ENCODE data around the gene NOS1AP.

The NOS1AP gene

GRCh38 chr1:162304736-162305135 is 235.2 kb downstream of the NOS1AP start:
- DNase-seq: no peak

GRCh38 chr1:162305969-162306368 is 236.5 kb downstream of the NOS1AP start:
- no peak for DNase-seq

DNA sequence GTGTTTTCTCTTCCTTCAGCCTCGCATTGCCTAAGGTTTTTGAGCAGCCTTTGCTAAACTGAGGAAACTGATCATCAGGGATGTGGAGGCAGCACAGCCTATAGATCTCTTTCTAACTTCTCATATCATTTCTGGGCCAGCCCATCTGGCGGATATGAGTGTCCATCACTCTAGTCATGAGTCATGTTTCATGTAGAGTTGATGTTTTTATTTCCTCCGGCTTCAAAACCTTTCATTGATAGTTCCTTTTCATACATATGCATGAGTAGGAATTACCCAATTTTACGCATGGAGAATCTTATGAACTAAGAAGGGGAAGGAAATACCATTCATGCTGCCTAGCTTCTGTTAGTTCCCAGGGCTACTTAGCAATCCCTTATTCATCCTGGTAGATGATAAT is 240.8 kb downstream of the NOS1AP start:
- DNase-seq: no peak

DNA sequence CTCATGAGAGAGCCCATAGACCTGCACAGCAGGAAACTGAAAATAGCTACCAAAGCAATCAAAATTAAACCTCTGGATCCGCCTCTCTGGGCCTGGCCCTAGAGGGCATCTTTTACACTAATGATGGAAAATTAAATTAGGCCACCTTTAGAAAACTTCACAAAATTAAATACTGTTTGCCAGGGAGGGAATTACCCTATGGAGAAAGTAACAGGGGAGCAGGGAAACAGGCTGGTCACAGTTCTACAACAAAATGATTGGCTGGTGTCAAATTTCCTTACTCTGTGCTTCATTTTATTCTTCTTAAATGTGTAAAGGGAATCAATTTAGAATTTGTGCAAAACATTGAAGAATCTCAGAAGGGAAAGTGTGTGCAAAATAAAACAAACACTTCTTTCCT is 244.7 kb downstream of the NOS1AP start:
- DNase-seq: no peak

DNA sequence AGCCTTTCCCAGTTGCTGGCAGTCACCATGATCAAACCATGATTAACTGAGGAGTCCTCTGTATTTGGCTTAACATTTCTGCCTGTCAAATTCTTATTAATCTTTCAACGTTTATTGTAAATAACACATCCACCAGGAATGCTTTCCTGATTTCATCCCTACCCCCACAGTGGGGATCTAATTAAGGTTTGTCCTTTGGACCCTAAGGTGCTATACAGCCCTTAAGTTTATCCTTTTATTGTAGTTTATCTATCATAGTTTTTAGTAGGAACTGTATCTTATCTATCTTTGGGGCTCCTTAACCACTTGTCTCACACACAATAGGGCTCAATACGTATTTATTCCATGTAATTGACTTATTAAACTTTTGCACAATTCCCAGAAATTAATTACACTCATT is 246.2 kb downstream of the NOS1AP start:
- DNase-seq: no peak

GRCh38 chr1:162316187-162316586 is 246.7 kb downstream of the NOS1AP start:
- DNase-seq: no peak

DNA sequence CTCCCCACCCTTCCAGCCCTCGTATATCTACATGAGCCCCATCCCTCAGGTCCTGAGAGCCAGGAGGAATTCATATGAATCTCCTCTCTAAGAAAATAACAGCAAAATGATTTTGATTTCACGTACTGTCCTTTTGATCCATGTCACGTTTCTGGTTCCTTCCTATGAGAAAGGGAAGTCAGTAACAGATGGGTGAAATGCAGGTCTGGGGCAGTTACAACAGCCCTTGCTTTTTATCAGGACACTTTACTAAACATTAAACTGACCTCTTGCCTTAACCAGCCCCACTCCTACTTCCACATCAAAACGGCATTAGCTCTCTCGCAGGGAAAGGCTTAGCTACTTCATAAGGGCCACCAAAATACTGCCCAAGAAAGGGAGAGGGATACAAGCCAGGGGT is 248.1 kb downstream of the NOS1AP start:
- no peak for DNase-seq

DNA sequence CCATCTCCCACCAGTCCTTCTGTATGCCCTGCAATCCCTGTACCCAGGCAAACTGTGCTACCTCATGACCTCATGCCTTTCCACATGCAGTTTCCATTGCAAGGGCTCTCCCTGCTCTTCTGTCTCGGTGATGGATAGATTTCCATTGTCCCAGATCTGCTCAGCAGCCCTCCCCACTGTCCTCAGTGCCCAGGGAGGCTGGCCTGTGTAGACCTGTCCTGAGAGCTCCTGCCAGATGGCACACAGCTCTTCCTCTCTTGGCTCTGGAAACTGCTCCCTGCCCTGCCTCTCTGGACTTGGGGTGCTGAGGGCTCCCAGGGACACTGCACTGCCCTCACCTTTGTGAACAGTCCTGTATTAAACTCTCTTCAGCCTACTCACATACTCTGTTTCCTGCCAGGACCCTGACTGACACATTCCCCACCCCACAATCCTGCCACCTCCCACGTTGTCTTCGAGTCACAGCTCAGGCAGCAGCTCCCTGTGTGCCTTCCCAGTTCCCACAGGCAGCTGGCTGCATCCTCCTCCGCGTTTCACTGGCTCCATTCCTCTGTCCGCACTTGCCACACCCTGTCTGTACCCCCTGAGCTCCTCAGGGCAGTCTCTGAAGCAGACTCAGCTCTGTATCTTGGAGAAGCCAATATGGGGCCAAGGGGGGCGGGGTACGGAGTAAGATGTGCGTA is 250.1 kb downstream of the NOS1AP start:
- no peak for DNase-seq

DNA sequence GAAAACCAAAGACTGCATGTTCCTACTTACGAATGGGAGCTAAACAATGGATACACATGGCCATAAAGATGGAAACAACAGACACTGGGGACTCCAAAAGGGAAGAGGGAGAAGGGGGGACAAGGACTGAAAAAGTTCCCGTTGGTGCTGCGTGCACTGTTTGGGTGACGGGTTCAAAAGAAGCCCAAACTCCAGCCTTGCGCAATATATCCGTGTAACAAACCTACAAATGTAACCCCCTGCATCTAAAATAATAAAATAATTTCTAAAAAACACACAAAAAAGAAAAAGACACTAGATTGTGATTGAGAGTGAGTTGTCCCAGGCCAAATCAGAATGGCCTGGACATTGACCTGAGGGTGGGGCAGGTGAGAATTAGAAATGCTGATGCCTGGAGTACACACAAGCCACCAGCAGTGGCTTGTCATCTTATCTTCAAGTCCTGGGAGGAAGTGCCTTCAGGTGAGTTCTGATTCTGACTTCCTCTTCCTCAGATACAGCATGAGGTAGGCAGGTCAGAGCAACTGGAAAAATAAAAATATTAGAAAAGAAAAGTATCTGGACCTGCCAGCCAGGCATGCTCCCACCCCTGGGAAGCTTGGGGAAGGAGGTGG is 252.4 kb downstream of the NOS1AP start:
- no peak for DNase-seq

DNA sequence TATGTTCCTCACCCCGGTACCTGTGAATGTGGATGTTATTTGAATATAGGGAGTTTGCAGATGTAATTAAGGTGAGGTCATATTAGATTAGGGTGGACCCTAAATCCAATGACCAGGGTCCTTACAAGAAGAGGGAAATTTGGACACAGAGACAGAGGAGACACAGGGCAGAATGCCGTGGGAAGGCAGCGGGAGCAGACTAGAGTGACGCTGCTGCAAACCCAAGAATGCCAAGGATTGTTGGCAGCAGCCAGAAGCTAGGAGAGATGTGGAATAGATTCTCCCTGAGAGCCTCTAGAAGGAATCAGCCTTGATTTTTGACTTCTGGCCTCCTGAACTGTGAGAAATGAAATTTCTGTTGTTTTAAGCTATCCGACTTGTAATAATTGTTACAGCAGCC is 253.5 kb downstream of the NOS1AP start:
- DNase-seq: no peak

- no peak for DNase-seq
Measured at GRCh38 chr1:162324396-162324795, 254.9 kb downstream of the NOS1AP start.

GRCh38 chr1:162326559-162326958 is 257.1 kb downstream of the NOS1AP start:
- DNase-seq: no peak

DNA sequence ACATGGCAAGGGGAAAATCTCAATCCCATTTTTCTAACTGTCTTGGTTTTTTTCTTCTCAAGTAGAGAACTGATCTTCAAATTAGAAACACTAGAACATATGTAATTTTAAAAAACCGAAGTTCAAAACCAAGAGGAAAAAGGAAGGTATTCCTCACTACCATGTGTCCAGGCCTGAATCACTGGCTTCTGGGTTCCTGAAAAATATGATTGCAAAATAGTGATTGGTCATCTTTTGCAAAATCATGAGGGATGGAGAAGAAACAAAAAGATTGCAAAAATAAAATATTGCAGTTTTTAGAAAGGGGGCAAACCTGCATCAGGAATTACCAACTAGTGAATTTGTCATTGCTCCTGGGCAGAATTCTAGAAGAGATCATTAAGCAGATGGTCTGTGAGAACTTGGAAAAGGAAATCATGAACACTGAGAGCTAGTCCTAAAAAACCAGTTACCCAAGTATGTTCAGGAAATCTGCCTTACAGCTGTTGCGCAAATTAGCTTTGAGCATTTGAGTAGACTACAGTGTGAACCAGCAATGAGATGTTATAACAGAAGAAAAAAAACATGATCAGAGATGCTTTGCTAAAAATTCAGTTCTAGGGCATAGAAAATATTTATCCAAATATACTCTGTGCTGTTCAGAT is 257.8 kb downstream of the NOS1AP start:
- no peak for DNase-seq

GRCh38 chr1:162327788-162328165 is 258.3 kb downstream of the NOS1AP start:
- DNase-seq: no peak

DNA sequence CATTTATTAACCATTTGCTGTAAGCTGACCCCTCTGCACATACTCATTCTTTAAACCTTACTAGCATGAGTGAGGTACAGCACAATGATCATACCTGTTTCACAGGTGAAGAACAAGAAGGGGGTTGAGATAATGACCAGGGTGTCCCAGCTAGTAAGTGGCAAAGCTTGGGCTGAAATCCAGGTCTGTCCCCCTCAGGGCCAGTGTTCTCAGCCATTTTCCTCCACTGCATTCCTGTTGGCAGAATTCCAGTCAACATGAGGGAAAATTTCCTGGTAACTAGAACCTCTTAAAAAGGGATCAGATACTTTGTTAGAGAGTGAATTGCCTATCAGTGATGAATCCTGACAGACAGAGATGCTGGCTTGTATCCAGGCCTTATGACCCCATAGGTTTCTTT is 259.0 kb downstream of the NOS1AP start:
- DNase-seq: no peak

GRCh38 chr1:162329826-162330225 is 260.3 kb downstream of the NOS1AP start:
- no peak for DNase-seq

DNA sequence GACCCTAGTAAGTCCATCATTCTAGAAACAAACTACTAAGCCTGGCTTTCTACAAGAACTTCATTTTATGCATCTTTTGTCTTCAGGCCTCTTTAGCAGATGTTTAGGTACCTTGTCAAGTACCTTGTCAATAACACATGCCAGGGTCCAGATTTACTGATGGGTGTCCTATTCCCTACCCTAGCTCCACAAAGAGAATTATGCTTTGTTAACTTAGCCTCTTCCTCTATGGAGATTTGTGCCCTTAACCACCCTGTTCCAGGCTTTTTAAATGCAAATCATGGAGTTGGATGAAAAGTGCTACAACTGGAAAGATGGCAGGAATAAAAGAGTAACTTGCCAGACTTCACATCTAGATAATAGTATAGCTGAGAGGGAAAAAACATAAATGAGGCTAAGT is 264.5 kb downstream of the NOS1AP start:
- no peak for DNase-seq

- DNase-seq: no peak
Measured at GRCh38 chr1:162335126-162335525, 265.6 kb downstream of the NOS1AP start.

DNA sequence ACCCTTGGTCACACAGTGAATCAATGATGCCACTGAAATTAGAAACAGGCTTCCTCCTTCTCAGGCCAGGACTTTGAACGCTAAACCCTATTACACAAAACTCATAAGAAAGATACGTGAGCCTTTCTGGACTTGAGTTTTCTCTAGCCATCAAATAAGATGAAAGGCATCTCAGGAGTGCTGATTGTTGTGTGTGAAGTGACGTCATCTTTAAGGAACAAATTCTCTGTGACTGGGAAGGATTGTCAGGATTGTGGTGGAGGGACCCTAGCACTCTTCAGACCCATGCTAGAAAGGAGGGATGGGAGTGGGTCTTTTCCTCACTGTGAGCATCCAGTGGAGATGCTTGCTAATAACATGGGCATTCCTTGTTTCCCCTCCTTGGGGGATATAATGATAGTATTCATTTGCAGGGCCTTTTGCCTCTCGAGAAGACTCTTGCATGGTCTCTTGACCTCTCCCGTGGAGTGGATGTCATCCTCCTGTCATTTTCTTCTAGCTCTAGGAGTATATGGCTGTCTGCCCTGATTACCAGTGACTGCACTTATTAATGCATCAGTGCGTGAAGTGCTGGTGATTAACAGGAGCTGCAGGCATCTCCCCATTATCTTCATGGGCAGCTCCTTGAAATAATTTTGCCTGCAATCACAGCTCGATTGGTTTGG is 267.3 kb downstream of the NOS1AP start:
- DNase-seq: no peak

DNA sequence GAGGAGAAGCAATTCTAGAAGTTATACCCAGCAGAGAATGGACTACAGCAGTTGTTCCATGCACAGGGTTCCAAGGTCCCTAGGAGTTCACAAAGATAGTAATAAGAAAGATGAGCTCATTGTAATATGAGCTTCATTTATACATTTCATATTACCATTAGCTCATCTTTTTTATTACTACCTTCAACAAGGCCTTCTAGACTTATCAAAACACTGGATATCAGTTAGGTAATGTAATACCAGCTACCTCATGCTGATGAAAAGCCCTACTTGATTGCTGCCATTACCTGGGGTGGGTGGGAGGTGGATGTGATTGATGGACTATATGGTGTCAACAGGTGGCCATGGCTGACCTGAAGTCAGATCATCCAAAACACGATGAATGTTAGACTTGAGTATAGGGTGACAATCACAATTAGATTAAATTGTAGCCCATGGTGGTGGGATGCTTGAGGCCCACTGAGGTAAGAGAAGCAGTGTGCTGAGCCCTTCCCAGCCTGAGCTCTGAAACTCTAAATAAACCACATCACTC is 273.0 kb downstream of the NOS1AP start:
- DNase-seq: no peak

GRCh38 chr1:162343470-162343869 is 274.0 kb downstream of the NOS1AP start:
- no peak for DNase-seq

DNA sequence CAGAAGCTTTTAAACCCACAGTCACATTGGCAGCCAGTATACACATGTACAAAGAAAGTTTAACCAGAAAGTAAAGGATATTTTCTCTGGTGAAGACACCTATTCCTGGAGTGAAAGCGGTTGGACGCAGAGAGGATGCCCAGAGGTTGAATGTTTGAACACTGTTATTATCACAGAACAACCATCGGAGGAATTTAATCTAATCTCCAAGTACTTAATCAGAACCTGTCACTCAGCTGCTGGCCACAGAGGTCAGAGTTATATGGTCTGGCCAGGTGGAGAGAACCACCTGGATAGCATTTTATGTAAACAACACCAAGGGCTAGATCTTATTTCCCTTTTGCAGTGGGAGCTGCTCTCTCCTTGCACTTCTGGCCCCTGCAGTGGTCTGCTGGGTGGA is 277.8 kb downstream of the NOS1AP start:
- DNase-seq: no peak

GRCh38 chr1:162349635-162350330 is 280.3 kb downstream of the NOS1AP start:
- no peak for DNase-seq
